ENCODE data around the gene ZNF668. TPM values are rescaled to one million over a fixed set of nuclear protein-coding genes. Genes with fewer than 3 reads are reported as not detected.

ZNF668 gene
- polyA plus RNA-seq, 1 of the 3 experiments (the other 2 are of a cell fraction): 13.6 TPM

GRCh38 chr16:31094424-31095120 is 20.5 kb upstream of the ZNF668 start, which contains the start of gene VKORC1 (continued):
- TF ChIP-seq, protein P1, sequence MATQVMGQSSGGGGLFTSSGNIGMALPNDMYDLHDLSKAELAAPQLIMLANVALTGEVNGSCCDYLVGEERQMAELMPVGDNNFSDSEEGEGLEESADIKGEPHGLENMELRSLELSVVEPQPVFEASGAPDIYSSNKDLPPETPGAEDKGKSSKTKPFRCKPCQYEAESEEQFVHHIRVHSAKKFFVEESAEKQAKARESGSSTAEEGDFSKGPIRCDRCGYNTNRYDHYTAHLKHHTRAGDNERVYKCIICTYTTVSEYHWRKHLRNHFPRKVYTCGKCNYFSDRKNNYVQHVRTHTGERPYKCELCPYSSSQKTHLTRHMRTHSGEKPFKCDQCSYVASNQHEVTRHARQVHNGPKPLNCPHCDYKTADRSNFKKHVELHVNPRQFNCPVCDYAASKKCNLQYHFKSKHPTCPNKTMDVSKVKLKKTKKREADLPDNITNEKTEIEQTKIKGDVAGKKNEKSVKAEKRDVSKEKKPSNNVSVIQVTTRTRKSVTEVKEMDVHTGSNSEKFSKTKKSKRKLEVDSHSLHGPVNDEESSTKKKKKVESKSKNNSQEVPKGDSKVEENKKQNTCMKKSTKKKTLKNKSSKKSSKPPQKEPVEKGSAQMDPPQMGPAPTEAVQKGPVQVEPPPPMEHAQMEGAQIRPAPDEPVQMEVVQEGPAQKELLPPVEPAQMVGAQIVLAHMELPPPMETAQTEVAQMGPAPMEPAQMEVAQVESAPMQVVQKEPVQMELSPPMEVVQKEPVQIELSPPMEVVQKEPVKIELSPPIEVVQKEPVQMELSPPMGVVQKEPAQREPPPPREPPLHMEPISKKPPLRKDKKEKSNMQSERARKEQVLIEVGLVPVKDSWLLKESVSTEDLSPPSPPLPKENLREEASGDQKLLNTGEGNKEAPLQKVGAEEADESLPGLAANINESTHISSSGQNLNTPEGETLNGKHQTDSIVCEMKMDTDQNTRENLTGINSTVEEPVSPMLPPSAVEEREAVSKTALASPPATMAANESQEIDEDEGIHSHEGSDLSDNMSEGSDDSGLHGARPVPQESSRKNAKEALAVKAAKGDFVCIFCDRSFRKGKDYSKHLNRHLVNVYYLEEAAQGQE (IDR thresholded peaks at IDR 0.05; ENCODE audit: low read depth, low read length): no peak
- TF ChIP-seq MAX (IDR thresholded peaks at IDR 0.05; ENCODE audit: low read depth): peak; percentile 78
- 0 out of 2 replicates have a peak, but pooled peaks have one; percentile 52 for TF ChIP-seq POLR2AphosphoS5 (IDR thresholded peaks at IDR 0.05; ENCODE audit: low read depth, low read length)
- TF ChIP-seq CTCF (IDR thresholded peaks at IDR 0.05): no peak
- peak; percentile 42; the same call in 1 of the 2 replicates for TF ChIP-seq YY1 (IDR thresholded peaks at IDR 0.05; ENCODE audit: low read depth)
- TF ChIP-seq GABPA (IDR thresholded peaks at IDR 0.05; ENCODE audit: low read depth): peak; percentile 60
- 0 out of 2 replicates have a peak, but pooled peaks have one; percentile 17 for TF ChIP-seq FOXM1 (IDR thresholded peaks at IDR 0.05; ENCODE audit: low read depth)
- TF ChIP-seq TCF12 (IDR thresholded peaks at IDR 0.05): peak; percentile 34; the same call in 1 of the 2 replicates

- H3K4me1 ChIP-seq (ENCODE audit: control insufficient read depth in 1 of 2, insufficient read depth in 2 of 2, low read depth in 1 of 2, low read length in 1 of 2): peaks cover 4 to 16% of the 10 kb centered on the region in 2 experiments; a peak in 2 of 4 replicates
- H3K79me2 ChIP-seq (ENCODE audit: insufficient read depth): peaks cover 51% of the 10 kb centered on the region
- H3K4me2 ChIP-seq: peak overlapping the region; percentile 100
- H3K27ac ChIP-seq (ENCODE audit: low read depth in 2 of 2, low read length in 1 of 2): peak overlapping the region; percentile 73 to 78
- WGBS (ENCODE audit: low lambda C conversion rate): under 1% methylated on average over 16 of the region's 20 CpGs
- peak; percentile 65 for DNase-seq
- H3K36me3 ChIP-seq (replicated peaks in 1 of 2; ENCODE audit: control insufficient read depth in 1 of 2, insufficient read depth in 2 of 2, low read length in 1 of 2): peaks cover 0 to under 1% of the 10 kb centered on the region in 2 experiments
- H3K9me3 ChIP-seq: no peaks in the 10 kb centered on the region
- CTCF ChIA-PET: interaction anchor here (0.8 to 2.6 kb wide), 2 partner anchors 22 to 49 kb away, joined by 3 to 13 read pairs; no protein-coding TSS in a partner anchor
- H3F3A ChIP-seq (replicated peaks; ENCODE audit: insufficient read depth): no peaks in the 10 kb centered on the region
- H2AFZ ChIP-seq (ENCODE audit: low read depth): peak overlapping the region; percentile 72; the same call in 1 of the 2 replicates
- POLR2A ChIA-PET: interaction anchor here (0.9 to 1.8 kb wide), 6 partner anchors 8 to 349 kb away, joined by 3 to 10 read pairs (median 6); partner anchors contain the start of genes FUS, KAT8 and ZNF843
- no peaks in the 10 kb centered on the region for H3K9me2 ChIP-seq
- peak overlapping the region; percentile 68 to 100 for H3K4me3 ChIP-seq (ENCODE audit: low read depth in 2 of 2, low read length in 1 of 2)
- no peaks in the 10 kb centered on the region for H3K27me3 ChIP-seq (ENCODE audit: insufficient read depth)
- H3K9ac ChIP-seq: peak overlapping the region; percentile 92
- peaks cover 7% of the 10 kb centered on the region; the same call in 1 of the 2 replicates for H4K20me1 ChIP-seq (ENCODE audit: insufficient read depth)
- TF ChIP-seq PBX3 (IDR thresholded peaks at IDR 0.05): no peak
- no peak for TF ChIP-seq TAF1 (IDR thresholded peaks at IDR 0.05; ENCODE audit: borderline replicate concordance, low read depth, low read length)
- no peak for TF ChIP-seq EZH2phosphoT487 (IDR thresholded peaks at IDR 0.05; ENCODE audit: borderline replicate concordance, low read depth)
- TF ChIP-seq CHD2 (IDR thresholded peaks at IDR 0.05; ENCODE audit: low read length, partially characterized antibody): no peak
- TF ChIP-seq, protein P2, sequence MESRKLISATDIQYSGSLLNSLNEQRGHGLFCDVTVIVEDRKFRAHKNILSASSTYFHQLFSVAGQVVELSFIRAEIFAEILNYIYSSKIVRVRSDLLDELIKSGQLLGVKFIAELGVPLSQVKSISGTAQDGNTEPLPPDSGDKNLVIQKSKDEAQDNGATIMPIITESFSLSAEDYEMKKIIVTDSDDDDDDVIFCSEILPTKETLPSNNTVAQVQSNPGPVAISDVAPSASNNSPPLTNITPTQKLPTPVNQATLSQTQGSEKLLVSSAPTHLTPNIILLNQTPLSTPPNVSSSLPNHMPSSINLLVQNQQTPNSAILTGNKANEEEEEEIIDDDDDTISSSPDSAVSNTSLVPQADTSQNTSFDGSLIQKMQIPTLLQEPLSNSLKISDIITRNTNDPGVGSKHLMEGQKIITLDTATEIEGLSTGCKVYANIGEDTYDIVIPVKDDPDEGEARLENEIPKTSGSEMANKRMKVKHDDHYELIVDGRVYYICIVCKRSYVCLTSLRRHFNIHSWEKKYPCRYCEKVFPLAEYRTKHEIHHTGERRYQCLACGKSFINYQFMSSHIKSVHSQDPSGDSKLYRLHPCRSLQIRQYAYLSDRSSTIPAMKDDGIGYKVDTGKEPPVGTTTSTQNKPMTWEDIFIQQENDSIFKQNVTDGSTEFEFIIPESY (IDR thresholded peaks at IDR 0.05; ENCODE audit: borderline replicate concordance, low read depth): no peak
- TF ChIP-seq GABPA (IDR thresholded peaks at IDR 0.05; ENCODE audit: low read depth): no peak
- TF ChIP-seq, protein P3, sequence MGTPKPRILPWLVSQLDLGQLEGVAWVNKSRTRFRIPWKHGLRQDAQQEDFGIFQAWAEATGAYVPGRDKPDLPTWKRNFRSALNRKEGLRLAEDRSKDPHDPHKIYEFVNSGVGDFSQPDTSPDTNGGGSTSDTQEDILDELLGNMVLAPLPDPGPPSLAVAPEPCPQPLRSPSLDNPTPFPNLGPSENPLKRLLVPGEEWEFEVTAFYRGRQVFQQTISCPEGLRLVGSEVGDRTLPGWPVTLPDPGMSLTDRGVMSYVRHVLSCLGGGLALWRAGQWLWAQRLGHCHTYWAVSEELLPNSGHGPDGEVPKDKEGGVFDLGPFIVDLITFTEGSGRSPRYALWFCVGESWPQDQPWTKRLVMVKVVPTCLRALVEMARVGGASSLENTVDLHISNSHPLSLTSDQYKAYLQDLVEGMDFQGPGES (IDR thresholded peaks at IDR 0.05; ENCODE audit: low read depth, low read length): no peak
- no peak for TF ChIP-seq MXI1 (IDR thresholded peaks at IDR 0.05; ENCODE audit: low read depth, low read length)
- no peak for TF ChIP-seq POLR2AphosphoS5 (IDR thresholded peaks at IDR 0.05; ENCODE audit: low read depth, low read length)
- TF ChIP-seq MEF2A (IDR thresholded peaks at IDR 0.05; ENCODE audit: borderline replicate concordance, low read depth): no peak
- TF ChIP-seq USF2 (IDR thresholded peaks at IDR 0.05; ENCODE audit: borderline replicate concordance, low read depth, low read length): no peak
These were observed 20.0 kb upstream of the ZNF668 start for GRCh38 chr16:31094088-31094423.

Data from SK-N-SH (cell line).